ENCODE data around the gene SLC10A6. TPM values are rescaled to one million over a fixed set of nuclear protein-coding genes. Genes with fewer than 3 reads are reported as not detected.
"Not testable (repeated sequence)": the region's sequence is repeated elsewhere in the genome, so short reads cannot be mapped to it uniquely, and the experiment has no call there.

Gene SLC10A6
- total RNA-seq, 1 experiment from 2014 or later, result not detected

DNA sequence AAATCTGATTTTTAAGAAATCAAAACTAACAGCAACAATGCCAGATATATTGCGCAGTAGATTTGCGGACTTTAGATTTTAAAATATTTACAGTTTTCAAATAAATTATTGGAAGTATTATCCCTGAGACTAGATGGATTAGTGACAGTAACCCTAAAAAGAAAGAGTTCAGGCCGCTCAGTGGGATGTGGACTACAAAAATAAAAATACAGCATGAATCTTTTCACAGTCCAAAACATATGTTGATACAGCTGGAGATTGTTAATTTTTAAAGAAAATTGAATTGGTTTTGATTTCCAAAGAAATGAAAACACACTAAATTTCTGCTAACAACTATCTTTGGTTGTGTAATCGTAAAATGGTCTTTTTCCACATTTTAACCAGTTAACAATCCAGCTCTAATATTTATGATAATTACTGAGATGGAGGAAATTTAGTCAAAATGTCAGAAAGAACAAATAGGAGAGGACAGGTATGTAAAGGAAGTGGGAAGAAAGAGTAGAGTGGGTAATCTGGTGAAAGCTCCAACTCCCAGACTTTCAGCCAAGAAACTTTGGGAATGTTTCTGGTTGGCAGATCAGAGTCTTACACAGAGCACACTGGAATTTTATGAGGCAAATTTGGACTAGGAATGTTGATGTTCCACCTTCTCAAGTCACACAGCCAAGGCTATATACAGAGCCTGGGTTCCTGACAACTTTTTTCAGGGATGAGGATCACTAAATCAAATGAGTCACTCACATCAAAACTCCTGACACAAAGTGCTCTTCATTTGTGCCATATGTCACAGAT lies 27.9 kb upstream of the SLC10A6 start:
- H3K4me3 Mint-ChIP-seq (ENCODE audit: unreplicated experiment), result no peak overlapping the region
- ChIA-PET CTCF (interaction anchor here (0.6 to 0.9 kb wide), 2 partner anchors 14 to 18 kb away, joined by 3 to 5 read pairs; no protein-coding TSS in a partner anchor), POLR2A (no interaction called here)
- intact Hi-C loops (cut with micrococcal nuclease), result no loop called here
- no peaks in the 10 kb centered on the region for H3K27me3 Mint-ChIP-seq (ENCODE audit: insufficient read depth, unreplicated experiment)
- H3K27ac Mint-ChIP-seq (ENCODE audit: low read depth, unreplicated experiment), result no peak overlapping the region
- peaks cover 8% of the 10 kb centered on the region for H3K9me3 Mint-ChIP-seq (ENCODE audit: unreplicated experiment)
- TF ChIP-seq, protein P1, sequence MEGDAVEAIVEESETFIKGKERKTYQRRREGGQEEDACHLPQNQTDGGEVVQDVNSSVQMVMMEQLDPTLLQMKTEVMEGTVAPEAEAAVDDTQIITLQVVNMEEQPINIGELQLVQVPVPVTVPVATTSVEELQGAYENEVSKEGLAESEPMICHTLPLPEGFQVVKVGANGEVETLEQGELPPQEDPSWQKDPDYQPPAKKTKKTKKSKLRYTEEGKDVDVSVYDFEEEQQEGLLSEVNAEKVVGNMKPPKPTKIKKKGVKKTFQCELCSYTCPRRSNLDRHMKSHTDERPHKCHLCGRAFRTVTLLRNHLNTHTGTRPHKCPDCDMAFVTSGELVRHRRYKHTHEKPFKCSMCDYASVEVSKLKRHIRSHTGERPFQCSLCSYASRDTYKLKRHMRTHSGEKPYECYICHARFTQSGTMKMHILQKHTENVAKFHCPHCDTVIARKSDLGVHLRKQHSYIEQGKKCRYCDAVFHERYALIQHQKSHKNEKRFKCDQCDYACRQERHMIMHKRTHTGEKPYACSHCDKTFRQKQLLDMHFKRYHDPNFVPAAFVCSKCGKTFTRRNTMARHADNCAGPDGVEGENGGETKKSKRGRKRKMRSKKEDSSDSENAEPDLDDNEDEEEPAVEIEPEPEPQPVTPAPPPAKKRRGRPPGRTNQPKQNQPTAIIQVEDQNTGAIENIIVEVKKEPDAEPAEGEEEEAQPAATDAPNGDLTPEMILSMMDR (IDR thresholded peaks at IDR 0.05; ENCODE audit: unreplicated experiment), result no peak
- peaks cover 6% of the 10 kb centered on the region for H3K36me3 Mint-ChIP-seq (ENCODE audit: insufficient read depth, unreplicated experiment)
- peaks cover 3% of the 10 kb centered on the region for H3K4me1 Mint-ChIP-seq (ENCODE audit: insufficient read depth, unreplicated experiment)
- no peak for DNase-seq (ENCODE audit: unreplicated experiment)
- BruUV-seq (replicated peaks), result no TSS peak

DNA sequence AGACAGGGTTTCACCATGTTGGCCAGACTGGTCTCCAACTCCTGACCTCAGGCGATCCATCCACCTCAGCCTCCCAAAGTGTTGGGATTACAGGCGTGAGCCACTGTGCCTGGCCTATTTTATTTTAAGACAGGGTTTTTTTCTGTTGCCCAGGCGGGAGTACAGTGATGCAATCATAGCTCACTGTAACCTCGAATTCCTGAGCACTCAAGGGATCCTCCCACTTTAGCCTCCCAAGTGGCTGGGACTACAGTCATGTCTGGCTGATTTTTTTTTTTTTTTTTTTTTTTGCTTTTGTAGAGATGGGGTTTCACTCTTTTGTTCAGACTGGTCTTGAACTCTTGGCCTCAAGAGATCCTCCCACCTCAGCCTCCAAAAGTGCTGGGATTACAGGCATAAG lies 26.3 kb upstream of the SLC10A6 start:
- H3K27ac Mint-ChIP-seq (ENCODE audit: low read depth, unreplicated experiment); intact Hi-C loops (cut with micrococcal nuclease); CTCF ChIA-PET; H3K9me3 Mint-ChIP-seq (ENCODE audit: unreplicated experiment); BruUV-seq (replicated peaks); POLR2A ChIA-PET; H3K27me3 Mint-ChIP-seq (ENCODE audit: insufficient read depth, unreplicated experiment); H3K4me1 Mint-ChIP-seq (ENCODE audit: insufficient read depth, unreplicated experiment); H3K4me3 Mint-ChIP-seq (ENCODE audit: unreplicated experiment); DNase-seq (ENCODE audit: unreplicated experiment); H3K36me3 Mint-ChIP-seq (ENCODE audit: insufficient read depth, unreplicated experiment): not testable (repeated sequence)

DNA sequence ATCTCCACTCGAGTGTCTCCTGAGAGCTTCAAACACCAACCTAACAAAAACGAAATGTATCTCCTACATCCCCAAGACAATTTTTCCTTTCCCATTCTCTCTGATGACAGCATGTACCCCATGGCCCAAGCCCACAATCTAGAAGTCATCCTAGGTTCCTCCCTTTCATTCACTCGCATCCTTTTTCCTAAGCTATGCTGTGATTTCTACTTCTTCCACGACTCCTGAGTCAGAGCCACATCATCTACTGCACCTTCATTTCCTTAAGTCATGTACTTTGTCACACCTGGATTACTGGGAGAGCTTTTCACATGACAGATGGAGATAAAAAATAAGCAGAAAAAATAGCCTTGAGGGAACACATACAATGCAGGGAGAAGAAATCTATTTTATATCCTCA lies 23.0 kb upstream of the SLC10A6 start:
- Mint-ChIP-seq H3K27me3 (ENCODE audit: insufficient read depth, unreplicated experiment) (no peaks in the 10 kb centered on the region), H3K9me3 (ENCODE audit: unreplicated experiment) (no peaks in the 10 kb centered on the region), H3K4me3 (ENCODE audit: unreplicated experiment) (no peak overlapping the region), H3K36me3 (ENCODE audit: insufficient read depth, unreplicated experiment) (no peaks in the 10 kb centered on the region), H3K4me1 (ENCODE audit: insufficient read depth, unreplicated experiment) (peaks cover 5% of the 10 kb centered on the region), H3K27ac (ENCODE audit: low read depth, unreplicated experiment) (no peak overlapping the region)
- no peak for DNase-seq (ENCODE audit: unreplicated experiment)
- ChIA-PET CTCF (interaction anchor here (1.4 kb wide), 1 partner anchor 350 kb away, joined by 5 read pairs; no protein-coding TSS in a partner anchor), POLR2A (no interaction called here)
- no TSS peak for BruUV-seq (replicated peaks)
- TF ChIP-seq, protein P1 (IDR thresholded peaks at IDR 0.05; ENCODE audit: unreplicated experiment), result no peak
- intact Hi-C loops (cut with micrococcal nuclease), result no loop called here

DNA sequence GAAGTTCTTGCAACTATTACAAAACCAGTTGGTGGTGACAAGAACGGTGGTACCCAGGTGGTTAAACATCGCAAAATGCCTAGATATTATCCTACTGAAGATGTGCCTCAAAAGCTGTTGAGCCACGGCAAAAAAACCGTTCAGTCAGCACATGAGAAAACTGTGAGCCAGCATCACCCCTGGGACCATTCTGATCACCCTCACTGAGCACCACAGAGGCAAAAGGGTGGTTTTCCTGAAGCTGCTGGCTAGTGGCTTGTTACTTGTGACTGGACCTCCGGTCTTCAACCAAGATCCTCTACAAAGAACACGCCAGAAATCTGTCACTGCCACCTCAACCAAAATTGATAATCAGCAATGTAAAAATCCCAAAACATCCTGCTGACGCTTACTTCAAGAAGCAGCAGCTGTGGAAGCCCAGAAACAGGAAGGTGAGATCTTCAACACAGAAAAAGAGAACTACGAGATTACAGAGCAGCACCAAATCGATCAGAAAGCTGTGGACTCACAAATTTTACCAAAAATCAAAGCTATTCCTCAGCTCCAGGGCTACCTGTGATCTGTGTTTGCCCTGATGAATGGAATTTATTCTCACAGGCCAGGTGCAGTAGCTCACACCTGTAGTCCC lies 21.4 kb upstream of the SLC10A6 start:
- Mint-ChIP-seq H3K4me1 (ENCODE audit: insufficient read depth, unreplicated experiment) (peaks cover 5% of the 10 kb centered on the region), H3K4me3 (ENCODE audit: unreplicated experiment) (no peak overlapping the region), H3K36me3 (ENCODE audit: insufficient read depth, unreplicated experiment) (no peaks in the 10 kb centered on the region), H3K27ac (ENCODE audit: low read depth, unreplicated experiment) (no peak overlapping the region), H3K9me3 (ENCODE audit: unreplicated experiment) (no peaks in the 10 kb centered on the region), H3K27me3 (ENCODE audit: insufficient read depth, unreplicated experiment) (no peaks in the 10 kb centered on the region)
- intact Hi-C loops (cut with micrococcal nuclease), result no loop called here
- TF ChIP-seq, protein P1 (IDR thresholded peaks at IDR 0.05; ENCODE audit: unreplicated experiment), result no peak
- no TSS peak for BruUV-seq (replicated peaks)
- ChIA-PET POLR2A (interaction anchor here (0.5 kb wide), 1 partner anchor 33 kb away, joined by 3 read pairs; no protein-coding TSS in a partner anchor), CTCF (no interaction called here)
- no peak for DNase-seq (ENCODE audit: unreplicated experiment)
